ENCODE results near the gene FLII.

DNA sequence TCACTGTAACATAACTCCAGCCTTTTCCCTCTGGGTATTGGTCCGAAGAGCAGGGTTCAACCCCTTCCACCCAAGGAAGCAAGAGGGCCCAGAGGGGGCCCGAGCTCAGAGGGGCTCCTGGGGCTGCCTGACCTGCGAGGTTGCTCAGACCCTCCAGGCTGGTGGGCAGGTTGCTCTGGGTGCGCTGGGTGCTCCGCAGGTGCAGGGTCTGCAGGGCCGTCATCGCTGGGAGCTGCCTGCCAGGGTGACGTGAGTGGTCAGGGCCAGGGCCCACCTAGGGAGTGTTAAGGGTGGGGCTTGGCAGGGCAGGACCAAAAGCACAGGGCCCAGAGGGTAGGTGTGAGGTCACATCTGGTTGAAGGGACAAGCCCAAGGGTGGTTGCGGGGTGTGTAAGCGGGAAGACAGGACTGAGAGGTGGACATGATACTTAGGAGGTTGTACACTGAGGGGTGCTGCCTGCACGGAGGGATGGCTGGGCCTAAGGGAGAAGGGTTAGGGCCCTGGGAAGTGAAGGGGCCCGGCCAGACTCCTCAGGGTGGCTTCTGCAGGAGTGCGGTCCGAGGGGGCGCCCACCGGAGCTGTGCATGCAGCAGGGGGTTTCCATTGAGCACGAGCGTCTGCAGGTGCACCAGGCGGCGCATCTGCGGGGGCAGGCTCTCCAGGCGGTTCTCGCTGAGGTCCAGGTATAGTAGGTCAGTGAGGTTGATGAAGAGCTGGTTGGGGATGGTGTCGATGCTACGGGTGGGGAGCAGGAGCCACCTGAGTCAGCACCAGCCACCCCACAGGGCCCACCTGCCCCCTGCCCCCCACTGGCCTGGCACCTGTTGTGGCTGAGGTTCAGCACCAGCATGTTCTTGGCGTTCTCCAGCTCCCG, 4.4 kb downstream of the FLII start:
- TF ChIP-seq, protein P1, sequence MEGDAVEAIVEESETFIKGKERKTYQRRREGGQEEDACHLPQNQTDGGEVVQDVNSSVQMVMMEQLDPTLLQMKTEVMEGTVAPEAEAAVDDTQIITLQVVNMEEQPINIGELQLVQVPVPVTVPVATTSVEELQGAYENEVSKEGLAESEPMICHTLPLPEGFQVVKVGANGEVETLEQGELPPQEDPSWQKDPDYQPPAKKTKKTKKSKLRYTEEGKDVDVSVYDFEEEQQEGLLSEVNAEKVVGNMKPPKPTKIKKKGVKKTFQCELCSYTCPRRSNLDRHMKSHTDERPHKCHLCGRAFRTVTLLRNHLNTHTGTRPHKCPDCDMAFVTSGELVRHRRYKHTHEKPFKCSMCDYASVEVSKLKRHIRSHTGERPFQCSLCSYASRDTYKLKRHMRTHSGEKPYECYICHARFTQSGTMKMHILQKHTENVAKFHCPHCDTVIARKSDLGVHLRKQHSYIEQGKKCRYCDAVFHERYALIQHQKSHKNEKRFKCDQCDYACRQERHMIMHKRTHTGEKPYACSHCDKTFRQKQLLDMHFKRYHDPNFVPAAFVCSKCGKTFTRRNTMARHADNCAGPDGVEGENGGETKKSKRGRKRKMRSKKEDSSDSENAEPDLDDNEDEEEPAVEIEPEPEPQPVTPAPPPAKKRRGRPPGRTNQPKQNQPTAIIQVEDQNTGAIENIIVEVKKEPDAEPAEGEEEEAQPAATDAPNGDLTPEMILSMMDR (IDR thresholded peaks at IDR 0.05; ENCODE audit: extremely low read depth in 1 of 2, insufficient read depth in 1 of 2, low read depth in 1 of 2, low read length in 2 of 2): no peak
- TF ChIP-seq POLR2AphosphoS5 (IDR thresholded peaks at IDR 0.05; ENCODE audit: insufficient read depth, low read depth, low read length): no peak
- no peak for TF ChIP-seq POLR2A (IDR thresholded peaks at IDR 0.05; ENCODE audit: low read depth, low read length)
- TF ChIP-seq, protein P2, sequence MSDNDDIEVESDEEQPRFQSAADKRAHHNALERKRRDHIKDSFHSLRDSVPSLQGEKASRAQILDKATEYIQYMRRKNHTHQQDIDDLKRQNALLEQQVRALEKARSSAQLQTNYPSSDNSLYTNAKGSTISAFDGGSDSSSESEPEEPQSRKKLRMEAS (IDR thresholded peaks at IDR 0.05; ENCODE audit: insufficient read depth, insufficient read length): no peak
- no peak for TF ChIP-seq GATA2 (IDR thresholded peaks at IDR 0.05; ENCODE audit: insufficient read depth, insufficient read length, low read depth, low read length)
- TF ChIP-seq EZH2 (IDR thresholded peaks at IDR 0.05; ENCODE audit: borderline replicate concordance, low read depth, low read length, severe bottlenecking): no peak
- TF ChIP-seq MYC (IDR thresholded peaks at IDR 0.05; ENCODE audit: low read depth, low read length): no peak
- TF ChIP-seq JUN (IDR thresholded peaks at IDR 0.05; ENCODE audit: borderline replicate concordance, insufficient read depth, insufficient read length, low read depth): no peak

All from endothelial cell of umbilical vein (primary cell).